ENCODE results near the gene UBXN2A.

DNA sequence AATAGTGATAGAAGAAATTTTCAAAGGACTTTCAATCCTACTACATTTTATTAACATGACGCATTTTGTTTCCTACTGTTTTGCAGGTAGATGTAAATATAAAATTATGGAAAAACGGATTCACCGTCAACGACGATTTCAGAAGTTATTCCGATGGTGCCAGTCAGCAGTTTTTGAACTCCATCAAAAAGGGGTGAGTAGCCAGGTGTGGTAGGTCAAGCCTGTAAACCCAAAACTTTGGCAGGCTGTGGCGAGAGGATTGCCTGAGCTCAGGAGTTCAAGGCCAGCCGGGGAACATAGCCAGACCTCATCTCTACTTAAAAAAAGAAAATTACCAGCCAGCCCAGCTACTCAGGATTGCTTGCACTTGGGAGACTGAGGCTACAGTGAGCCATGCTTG is 36.6 kb downstream of the UBXN2A start:
- no peak for TF ChIP-seq CTCF (IDR thresholded peaks at IDR 0.05 in 8 of 11, conservative IDR thresholded peaks at IDR 0.05 in 3 of 11)
- no peak for TF ChIP-seq POLR2A (IDR thresholded peaks at IDR 0.05)
